A549 (cell line): ENCODE measurements around the gene GSTA4. TPM values are rescaled to one million over a fixed set of nuclear protein-coding genes. Genes with fewer than 3 reads are reported as not detected.
"Not testable (repeated sequence)": the region's sequence is repeated elsewhere in the genome, so short reads cannot be mapped to it uniquely, and the experiment has no call there.

Experiments used
- ATAC-seq, 2 experiments: fragments of 200-7000 bp in 1 of 2; fragments of >200 bp in 1 of 2; cut with Nextera tagmentation in 1 of 2; cut with Tn5 transposase in 1 of 2; 3 replicates each; pipeline versions ENCODE4 v1.8.0 to v1.9.1; 2018 to 2020; ENCODE audit warnings: mild to moderate bottlenecking in 1 of 2, moderate library complexity in 1 of 2
- CTCF ChIA-PET: fragments of 300-600 bp; sonication (Branson Sonifier 250); formaldehyde crosslinking; extraction: SDS; loops from one replicate; lab custom pipeline; 2021; ENCODE audit warnings: antibody characterized with exemption, inconsistent platforms; lab: Yijun Ruan, JAX
- POLR2A ChIA-PET: fragments of 350-600 bp; formaldehyde crosslinking; extraction: SDS; loops from one replicate; lab custom pipeline; 2021; ENCODE audit warnings: antibody characterized with exemption, inconsistent platforms; lab: Yijun Ruan, JAX
- DNase-seq, 2 experiments: peaks; one replicate each; pipeline versions ENCODE4 v3.0.0 to v3.0.0-alpha.2; 2011 to 2016; ENCODE audit warnings: low read depth in 1 of 2, low spot score in 1 of 2
- FAIRE-seq: peaks from 2 replicates; lab custom pipeline; 2011; peaks lifted over from hg19 to GRCh38; lab: Jason Lieb, UNC
- H3K27ac ChIP-seq, 2 experiments: fragments of >200 bp; sonication (Bioruptor Twin); formaldehyde crosslinking; 3 replicates each; pipeline ENCODE4 v1.5.1; 2016 to 2017
- H3K4me1 ChIP-seq: fragments of >200 bp; sonication (Bioruptor Twin); formaldehyde crosslinking; 3 replicates; pipeline ENCODE4 v1.6.1; 2016
- H3K4me2 ChIP-seq: fragments of >200 bp; sonication (Bioruptor Twin); formaldehyde crosslinking; 3 replicates; pipeline ENCODE4 v1.6.1; 2016
- H3K4me3 ChIP-seq: fragments of >200 bp; sonication (Bioruptor Twin); formaldehyde crosslinking; 3 replicates; pipeline ENCODE4 v1.5.1; 2016
- H3K9me3 ChIP-seq: fragments of >200 bp; sonication (Bioruptor Twin); formaldehyde crosslinking; 3 replicates; pipeline ENCODE4 v1.6.1; 2016
- CHD4 ChIP-seq: fragments of 200-600 bp; sonication (generic); IDR thresholded peaks from 2 replicates; pipeline ENCODE4 v1.6.1; 2016; ENCODE audit warnings: antibody characterized with exemption, mild to moderate bottlenecking, borderline replicate concordance
- E2F6 ChIP-seq: IDR thresholded peaks from 2 replicates; pipeline ENCODE4 v1.6.1; 2012; ENCODE audit warnings: low read depth, borderline replicate concordance
- EHF ChIP-seq: fragments of 250-450 bp; sonication (Bioruptor Pico); IDR thresholded peaks from 2 replicates; pipeline ENCODE4 v1.5.0; 2020; ENCODE audit warnings: mild to moderate bottlenecking
- FOSB ChIP-seq: fragments of 250-450 bp; sonication (Bioruptor Pico); IDR thresholded peaks from 2 replicates; pipeline ENCODE4 v1.5.0; 2020; ENCODE audit warnings: mild to moderate bottlenecking, moderate library complexity
- FOXS1 ChIP-seq: fragments of 250-450 bp; sonication (Bioruptor Pico); IDR thresholded peaks from 2 replicates; pipeline ENCODE4 v1.5.0; 2020; ENCODE audit warnings: mild to moderate bottlenecking, moderate library complexity
- HMGXB4 ChIP-seq: fragments of 250-450 bp; sonication (Bioruptor Pico); IDR thresholded peaks from 2 replicates; pipeline ENCODE4 v1.5.0; 2021; ENCODE audit warnings: mild to moderate bottlenecking, moderate library complexity, borderline replicate concordance
- HOXB13 ChIP-seq: fragments of 250-450 bp; sonication (Bioruptor Pico); IDR thresholded peaks from 2 replicates; pipeline ENCODE4 v1.5.0; 2020; ENCODE audit warnings: low read depth, mild to moderate bottlenecking, moderate library complexity
- JUN ChIP-seq, 2 experiments: fragments of >200 bp; sonication (Bioruptor Twin); formaldehyde crosslinking; IDR thresholded peaks; 2 replicates in 1 of 2; 3 replicates in 1 of 2; pipeline ENCODE4 v1.6.1; 2016 to 2017
- JUNB ChIP-seq: fragments of >200 bp; sonication (Bioruptor Twin); formaldehyde crosslinking; IDR thresholded peaks from 2 replicates; pipeline ENCODE4 v1.6.1; 2016
- KDM5A ChIP-seq: fragments of 200-600 bp; sonication (generic); IDR thresholded peaks from 2 replicates; pipeline ENCODE4 v1.6.1; 2016; ENCODE audit warnings: antibody characterized with exemption, mild to moderate bottlenecking
- MYC ChIP-seq: IDR thresholded peaks from 2 replicates; pipeline ENCODE4 v1.6.1; 2012; ENCODE audit warnings: mild to moderate bottlenecking, inconsistent platforms, low read length, improper control_type of control experiment, borderline replicate concordance
- POLR2A ChIP-seq: IDR thresholded peaks from 2 replicates; pipeline ENCODE4 v1.6.1; 2012; ENCODE audit warnings: mild to moderate bottlenecking, low read length
- SMC3 ChIP-seq: fragments of >200 bp; sonication (Bioruptor Twin); formaldehyde crosslinking; IDR thresholded peaks from 3 replicates; pipeline ENCODE4 v1.6.1; 2018; ENCODE audit warnings: inconsistent platforms
- SREBF2 ChIP-seq: fragments of 450-650 bp; IDR thresholded peaks from 2 replicates; pipeline ENCODE4 v1.6.1; 2014; ENCODE audit warnings: mild to moderate bottlenecking, moderate library complexity
- ZFP36 ChIP-seq: fragments of 450-650 bp; IDR thresholded peaks from 2 replicates; pipeline ENCODE4 v1.6.1; 2014; ENCODE audit warnings: borderline replicate concordance; ENCODE audit not compliant: partially characterized antibody
- ZSCAN20 ChIP-seq: fragments of 250-450 bp; sonication (Bioruptor Pico); IDR thresholded peaks from 2 replicates; pipeline ENCODE4 v1.8.0; 2022; ENCODE audit warnings: mild to moderate bottlenecking, moderate library complexity
- WGBS: methylation state at CpG from one replicate; pipeline ENCODE4 v1.1.6; 2017; ENCODE audit errors: missing lambda C conversion rate; 5-methylcytosine and 5-hydroxymethylcytosine counted together
- polyA plus RNA-seq, 4 experiments: library from polyadenylated mRNA; depleted of rRNA in 3 of 4; stranded (reverse); fragments of >200 nt; fragmentation: RNase III in 1 of 4; extraction: RNeasy Plus Mini Kit Qiagen cat#74134 plus additional on column Dnase treatment in 1 of 4; gene quantifications; 2 replicates in 3 of 4; 3 replicates in 1 of 4; pipeline ENCODE4 v1.2.3, GENCODE V29; 2011 to 2017
- TF ChIP-seq, protein P1 (sequence below): IDR thresholded peaks from 2 replicates; pipeline ENCODE4 v1.6.1; 2012
- TF ChIP-seq, protein P2 (sequence below): fragments of 250-450 bp; sonication (Bioruptor Pico); IDR thresholded peaks from 2 replicates; pipeline ENCODE4 v1.5.0; 2020; ENCODE audit warnings: low read depth, mild to moderate bottlenecking, moderate library complexity

The GSTA4 gene
- polyA plus RNA-seq, 2 of the 4 experiments (the other 2 are of a cell fraction): 12.6 to 30.6 TPM

- no peak for DNase-seq
- TF ChIP-seq FOXS1 (CRISPR knock-in tag) (no peak), ZFP36 (no peak), EHF (CRISPR knock-in tag) (no peak), FOSB (CRISPR knock-in tag) (no peak), JUN (IDR thresholded peaks at IDR 0.05) (no peak), KDM5A (no peak), SMC3 (no peak), SREBF2 (no peak), E2F6 (no peak), CHD4 (no peak), JUNB (no peak), POLR2A (no peak), HOXB13 (CRISPR knock-in tag) (no peak)
- TF ChIP-seq, protein P1, sequence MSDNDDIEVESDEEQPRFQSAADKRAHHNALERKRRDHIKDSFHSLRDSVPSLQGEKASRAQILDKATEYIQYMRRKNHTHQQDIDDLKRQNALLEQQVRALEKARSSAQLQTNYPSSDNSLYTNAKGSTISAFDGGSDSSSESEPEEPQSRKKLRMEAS: no peak
- 14% methylated on average over 1 of the region's 1 CpG for WGBS
- Histone ChIP-seq H3K4me2 (no peak overlapping the region), H3K9me3 (no peaks in the 10 kb centered on the region), H3K4me3 (no peak overlapping the region), H3K27ac (no peak overlapping the region), H3K4me1 (peaks cover 5% of the 10 kb centered on the region; the same call in 1 of the 3 replicates)
- ATAC-seq: no peak
- ChIA-PET CTCF (no interaction called here), POLR2A (no interaction called here)
- FAIRE-seq: no peak
Measured at GRCh38 chr6:52964318-52964717, 30.8 kb downstream of the GSTA4 start.

- Histone ChIP-seq H3K9me3 (no peaks in the 10 kb centered on the region), H3K4me3 (no peak overlapping the region)
- TF ChIP-seq ZSCAN20: no peak
- TF ChIP-seq, all 56 proteins: peak for 0
- Histone ChIP-seq H3K4me1 (peaks cover 5% of the 10 kb centered on the region; the same call in 1 of the 3 replicates), H3K27ac (no peak overlapping the region), H3K4me2 (no peak overlapping the region)
- FAIRE-seq: no peak
- CTCF ChIA-PET: interaction anchor here (0.6 kb wide), 1 partner anchor 208 kb away, joined by 3 read pairs; no protein-coding TSS in a partner anchor
- 59% methylated on average over 3 of the region's 6 CpGs for WGBS
- POLR2A ChIA-PET: no interaction called here
- no peak for DNase-seq
- ATAC-seq: no peak
Measured at GRCh38 chr6:52962701-52963100, 32.4 kb downstream of the GSTA4 start.

- FAIRE-seq, CTCF ChIA-PET, H3K27ac ChIP-seq, POLR2A ChIA-PET, H3K4me1 ChIP-seq, H3K4me3 ChIP-seq, H3K4me2 ChIP-seq, ATAC-seq, DNase-seq, H3K9me3 ChIP-seq: not testable (repeated sequence)
- WGBS: 78% methylated on average over 10 of the region's 10 CpGs
Measured at GRCh38 chr6:52961022-52961421, 34.1 kb downstream of the GSTA4 start.

- not testable (repeated sequence) for ATAC-seq, H3K4me1 ChIP-seq
- 54% methylated on average over 5 of the region's 8 CpGs for WGBS
Measured at GRCh38 chr6:52960211-52960610, 34.9 kb downstream of the GSTA4 start.

DNA sequence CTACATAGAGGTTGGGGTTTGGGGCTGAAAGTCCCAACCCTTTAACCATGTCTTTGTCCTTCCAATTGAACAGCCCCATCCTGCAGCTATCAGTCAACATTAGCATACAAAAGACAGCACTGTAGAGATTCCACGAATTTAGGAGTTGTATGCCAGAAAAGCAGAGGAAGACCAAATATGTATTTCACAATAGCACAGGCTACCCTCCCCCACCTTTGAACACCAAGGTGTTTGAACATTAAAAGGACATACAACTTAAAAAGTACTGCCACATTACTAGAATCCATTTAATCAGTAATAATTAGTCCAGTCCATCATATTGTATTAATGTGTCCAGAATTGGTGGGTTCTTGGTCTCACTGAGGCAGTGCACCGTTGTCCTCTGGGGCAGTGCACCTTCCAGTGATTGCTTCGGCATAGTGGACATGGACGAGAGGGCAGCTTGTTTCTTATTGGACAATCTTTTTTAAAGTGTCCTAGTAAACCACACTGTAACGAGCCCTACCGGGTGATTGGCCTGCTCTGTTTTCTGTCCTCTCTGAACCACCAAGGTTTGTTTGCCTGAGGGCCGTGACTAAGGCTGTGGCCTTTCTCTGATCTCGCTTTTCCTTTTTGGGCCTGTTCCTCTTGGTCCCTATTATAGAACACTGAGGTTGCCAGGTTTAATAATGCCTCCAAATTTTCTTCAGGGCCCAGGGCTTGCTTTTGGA is 36.4 kb downstream of the GSTA4 start:
- Histone ChIP-seq H3K9me3 (no peaks in the 10 kb centered on the region), H3K4me1 (no peaks in the 10 kb centered on the region), H3K27ac (no peak overlapping the region), H3K4me3 (no peak overlapping the region), H3K4me2 (no peak overlapping the region)
- TF ChIP-seq HMGXB4 (CRISPR knock-in tag): no peak
- TF ChIP-seq, protein P2, sequence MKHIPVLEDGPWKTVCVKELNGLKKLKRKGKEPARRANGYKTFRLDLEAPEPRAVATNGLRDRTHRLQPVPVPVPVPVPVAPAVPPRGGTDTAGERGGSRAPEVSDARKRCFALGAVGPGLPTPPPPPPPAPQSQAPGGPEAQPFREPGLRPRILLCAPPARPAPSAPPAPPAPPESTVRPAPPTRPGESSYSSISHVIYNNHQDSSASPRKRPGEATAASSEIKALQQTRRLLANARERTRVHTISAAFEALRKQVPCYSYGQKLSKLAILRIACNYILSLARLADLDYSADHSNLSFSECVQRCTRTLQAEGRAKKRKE (CRISPR knock-in tag): no peak
- TF ChIP-seq, protein P1: no peak
- no peak for TF ChIP-seq MYC
- FAIRE-seq: no peak
- no peak for ATAC-seq
- POLR2A ChIA-PET: no interaction called here
- CTCF ChIA-PET: no interaction called here
- DNase-seq: no peak
- WGBS: 73% methylated on average over 8 of the region's 8 CpGs

More at GRCh38 chr6:52960211-52960610, 34.9 kb downstream of the GSTA4 start:
- H3K27ac ChIP-seq, DNase-seq, H3K4me2 ChIP-seq, H3K4me3 ChIP-seq, H3K9me3 ChIP-seq, POLR2A ChIA-PET, FAIRE-seq, CTCF ChIA-PET: not testable (repeated sequence)
